SK-N-SH treated with all-trans-retinoic acid at 6 μM for 48 hours (cell line): ENCODE results near the gene DLG2.
"Not testable (repeated sequence)": the region's sequence is repeated elsewhere in the genome, so short reads cannot be mapped to it uniquely, and the experiment has no call there.

ENCODE experiments used
- ATAC-seq: fragments of 200-7000 bp; cut with Tn5 transposase; 3 replicates; pipeline ENCODE4 v1.9.1; 2020; ENCODE audit warnings: mild to moderate bottlenecking, moderate library complexity
- ARNTL ChIP-seq: fragments of 450-650 bp; formaldehyde crosslinking; IDR thresholded peaks from 2 replicates; pipeline ENCODE4 v1.5.0; 2020; ENCODE audit warnings: low read depth, mild to moderate bottlenecking, moderate library complexity, borderline replicate concordance
- BACH2 ChIP-seq: fragments of 250-450 bp; sonication (Bioruptor Pico); IDR thresholded peaks from 2 replicates; pipeline ENCODE4 v1.9.0; 2021; ENCODE audit warnings: mild to moderate bottlenecking, borderline replicate concordance
- CREB5 ChIP-seq: fragments of 250-450 bp; sonication (Bioruptor Pico); IDR thresholded peaks from 2 replicates; pipeline ENCODE4 v1.5.1; 2020; ENCODE audit warnings: low read depth, mild to moderate bottlenecking, moderate library complexity
- CSDC2 ChIP-seq: fragments of 250-450 bp; sonication (Bioruptor Pico); IDR thresholded peaks from 2 replicates; pipeline ENCODE4 v1.5.0; 2020; ENCODE audit warnings: mild to moderate bottlenecking, moderate library complexity
- CSRNP3 ChIP-seq: fragments of 250-450 bp; sonication (Bioruptor Pico); IDR thresholded peaks from 2 replicates; pipeline ENCODE4 v1.5.1; 2021; ENCODE audit warnings: mild to moderate bottlenecking, moderate library complexity
- GLIS3 ChIP-seq: fragments of 250-450 bp; sonication (Bioruptor Pico); IDR thresholded peaks from 2 replicates; pipeline ENCODE4 v1.5.0; 2020; ENCODE audit warnings: mild to moderate bottlenecking, moderate library complexity
- OSR1 ChIP-seq: fragments of 250-450 bp; sonication (Bioruptor Pico); IDR thresholded peaks from 2 replicates; pipeline ENCODE4 v1.8.0; 2022; ENCODE audit warnings: moderate library complexity, mild to moderate bottlenecking, inconsistent platforms
- PATZ1 ChIP-seq: fragments of 250-450 bp; sonication (Bioruptor Pico); IDR thresholded peaks from 2 replicates; pipeline ENCODE4 v1.8.0; 2020; ENCODE audit warnings: mild to moderate bottlenecking, moderate library complexity, borderline replicate concordance
- POU6F1 ChIP-seq: fragments of 250-450 bp; sonication (Bioruptor Pico); IDR thresholded peaks from 2 replicates; pipeline ENCODE4 v1.8.0; 2021; ENCODE audit warnings: low read depth, mild to moderate bottlenecking, moderate library complexity, borderline replicate concordance
- PPARA ChIP-seq: fragments of 250-450 bp; sonication (Bioruptor Pico); IDR thresholded peaks from 2 replicates; pipeline ENCODE4 v1.5.0; 2020; ENCODE audit warnings: mild to moderate bottlenecking, borderline replicate concordance
- RARB ChIP-seq: fragments of 250-450 bp; sonication (Bioruptor Pico); IDR thresholded peaks from 2 replicates; pipeline ENCODE4 v1.8.0; 2021; ENCODE audit warnings: mild to moderate bottlenecking, moderate library complexity
- SNAI2 ChIP-seq: fragments of 250-450 bp; sonication (Bioruptor Pico); IDR thresholded peaks from 2 replicates; pipeline ENCODE4 v1.5.0; 2020; ENCODE audit warnings: mild to moderate bottlenecking, moderate library complexity
- TCF4 ChIP-seq: fragments of 250-450 bp; sonication (Bioruptor Pico); IDR thresholded peaks from 2 replicates; pipeline ENCODE4 v1.8.0; 2021; ENCODE audit warnings: mild to moderate bottlenecking, moderate library complexity, borderline replicate concordance
- TOX ChIP-seq: fragments of 250-450 bp; sonication (Bioruptor Pico); IDR thresholded peaks from 2 replicates; pipeline ENCODE4 v1.8.0; 2021; ENCODE audit warnings: mild to moderate bottlenecking, moderate library complexity, borderline replicate concordance
- TSHZ2 ChIP-seq: fragments of 250-450 bp; sonication (Bioruptor Pico); IDR thresholded peaks from 2 replicates; pipeline ENCODE4 v1.5.0; 2020; ENCODE audit warnings: mild to moderate bottlenecking, moderate library complexity
- ZC3H10 ChIP-seq: fragments of 250-450 bp; sonication (Bioruptor Pico); IDR thresholded peaks from 2 replicates; pipeline ENCODE4 v1.5.1; 2021; ENCODE audit warnings: mild to moderate bottlenecking, moderate library complexity
- ZFP3 ChIP-seq: fragments of 250-450 bp; sonication (Bioruptor Pico); IDR thresholded peaks from 2 replicates; pipeline ENCODE4 v1.5.0; 2020; ENCODE audit warnings: mild to moderate bottlenecking, moderate library complexity
- ZFP30 ChIP-seq: fragments of 450-650 bp; formaldehyde crosslinking; IDR thresholded peaks from 2 replicates; pipeline ENCODE4 v1.5.0; 2022; ENCODE audit warnings: mild to moderate bottlenecking, moderate library complexity
- ZNF565 ChIP-seq: fragments of 450-650 bp; formaldehyde crosslinking; conservative IDR thresholded peaks from 2 replicates; pipeline ENCODE4 v1.5.0; 2020; ENCODE audit warnings: low read depth, mild to moderate bottlenecking, moderate library complexity
- ZNF70 ChIP-seq: fragments of 450-650 bp; formaldehyde crosslinking; IDR thresholded peaks from 2 replicates; pipeline ENCODE4 v1.5.0; 2020; ENCODE audit warnings: mild to moderate bottlenecking, moderate library complexity
- ZNF8 ChIP-seq: fragments of 450-650 bp; formaldehyde crosslinking; IDR thresholded peaks from 2 replicates; pipeline ENCODE4 v1.5.0; 2020; ENCODE audit warnings: mild to moderate bottlenecking, moderate library complexity

DLG2 gene

GRCh38 chr11:84794663-84795443 is 832.3 kb downstream of the DLG2 start (continued):
- TF ChIP-seq CSRNP3 (CRISPR knock-in tag) = no peak
- no peak for TF ChIP-seq SNAI2 (CRISPR knock-in tag)
- TF ChIP-seq ZFP3 (CRISPR knock-in tag) = no peak
- no peak for TF ChIP-seq RARB (CRISPR knock-in tag)
- TF ChIP-seq ZFP30 (CRISPR knock-in tag) = no peak

- TF ChIP-seq BACH2 (CRISPR knock-in tag) (no peak), ZFP3 (CRISPR knock-in tag) (no peak)
- no peak for ATAC-seq
These were observed 833.8 kb downstream of the DLG2 start for GRCh38 chr11:84793318-84793717.

- ATAC-seq = no peak
- TF ChIP-seq CREB5 (CRISPR knock-in tag) (no peak), TOX (CRISPR knock-in tag) (no peak), TCF4 (no peak), PPARA (no peak), ZNF565 (no peak), CSRNP3 (CRISPR knock-in tag) (no peak), ZC3H10 (no peak), SNAI2 (CRISPR knock-in tag) (no peak), RARB (CRISPR knock-in tag) (no peak)
These were observed 836.2 kb downstream of the DLG2 start for GRCh38 chr11:84790849-84791427.

GRCh38 chr11:84788220-84788619 is 838.9 kb downstream of the DLG2 start:
- TF ChIP-seq ZNF565 = no peak
- TF ChIP-seq ZNF8 = no peak
- TF ChIP-seq ZFP30 (CRISPR knock-in tag) = no peak
- no peak for TF ChIP-seq POU6F1
- no peak for TF ChIP-seq GLIS3 (CRISPR knock-in tag)
- no peak for TF ChIP-seq PATZ1 (CRISPR knock-in tag)
- TF ChIP-seq TOX (CRISPR knock-in tag) = no peak
- no peak for TF ChIP-seq RARB (CRISPR knock-in tag)
- no peak for TF ChIP-seq ARNTL (CRISPR knock-in tag)
- TF ChIP-seq TSHZ2 = no peak
- no peak for TF ChIP-seq ZFP3 (CRISPR knock-in tag)
- no peak for TF ChIP-seq OSR1 (CRISPR knock-in tag)
- no peak for TF ChIP-seq ZNF70 (CRISPR knock-in tag)
- no peak for TF ChIP-seq CSDC2 (CRISPR knock-in tag)
- ATAC-seq = no peak

- not testable (repeated sequence) for ATAC-seq
These were observed 843.0 kb downstream of the DLG2 start for GRCh38 chr11:84784158-84784557.
